Sciatic nerve (tissue), 2 donors: Measurements from ENCODE around the gene HNRNPA1. TPM values are rescaled to one million over a fixed set of nuclear protein-coding genes. Genes with fewer than 3 reads are reported as not detected.
A peak's percentile ranks its signal among the peaks of the same experiment; 100 is the strongest.
"Not testable (repeated sequence)": the region's sequence is repeated elsewhere in the genome, so short reads cannot be mapped to it uniquely, and the experiment has no call there.

Experiments
- ATAC-seq: fragments of 200-7000 bp; cut with Tn5 transposase; one replicate; pipeline ENCODE4 v1.9.1; 2020; ENCODE audit warnings: mild to moderate bottlenecking, moderate library complexity
- DNase-seq: peaks from one replicate; pipeline ENCODE4 v3.0.0-alpha.2; 2020; ENCODE audit warnings: low spot score
- intact Hi-C: fragments of 100-400 bp; cut with DNase I; formaldehyde crosslinking; loops from one replicate; pipeline ENCODE4 v1.14.2; 2022
- total RNA-seq: library from RNA; stranded (reverse); fragmentation: NEBNext Ultra II Directional; extraction: Animal tissue kit (Norgen Biotek cat#: 25700); gene quantifications from one replicate; pipeline ENCODE4 v1.2.1, GENCODE V29; 2021
- donor health status: DM: no; HTN: no; CAD: no.
- donor health status: DM: no; HTN: no; CAD: no.

HNRNPA1 gene
- 694 TPM for total RNA-seq

- intact Hi-C loops = no loop called here
- ATAC-seq (peak; percentile 96), DNase-seq (peak; percentile 95)
These were observed at the start of gene HNRNPA1 for GRCh38 chr12:54280468-54281260. Gene HNRNPA1 (plus strand): TSS chr12:54280726. CDS start chr12:54280808, 82 bp downstream.

GRCh38 chr12:54231269-54231668 is 49.3 kb upstream of the HNRNPA1 start:
- intact Hi-C loops, DNase-seq, ATAC-seq: not testable (repeated sequence)

- ATAC-seq (peak; percentile 78), DNase-seq (no peak)
- intact Hi-C loops = no loop called here
These were observed 47.7 kb upstream of the HNRNPA1 start for GRCh38 chr12:54232790-54233189.

- intact Hi-C loops = no loop called here
- DNase-seq (no peak), ATAC-seq (no peak)
These were observed 42.0 kb upstream of the HNRNPA1 start for GRCh38 chr12:54238531-54238930.

GRCh38 chr12:54239620-54240019 is 40.9 kb upstream of the HNRNPA1 start:
- intact Hi-C loops = no loop called here

GRCh38 chr12:54240129-54240528 is 40.4 kb upstream of the HNRNPA1 start:
- intact Hi-C loops = no loop called here
- ATAC-seq (no peak), DNase-seq (no peak)

More at GRCh38 chr12:54239620-54240019, 40.9 kb upstream of the HNRNPA1 start:
- DNase-seq = no peak
- ATAC-seq = no peak

- ATAC-seq = no peak
- intact Hi-C loops = no loop called here
- DNase-seq = no peak
These were observed 39.4 kb upstream of the HNRNPA1 start for GRCh38 chr12:54240971-54241588.

GRCh38 chr12:54246011-54246641 is 34.4 kb upstream of the HNRNPA1 start:
- no peak for ATAC-seq
- DNase-seq = no peak
- intact Hi-C loops = no loop called here

- DNase-seq (no peak), ATAC-seq (no peak)
- intact Hi-C loops = no loop called here
These were observed 31.0 kb upstream of the HNRNPA1 start for GRCh38 chr12:54249489-54249888.

GRCh38 chr12:54251667-54252284 is 28.8 kb upstream of the HNRNPA1 start:
- ATAC-seq (peak; percentile 53), DNase-seq (no peak)
- intact Hi-C loops = no loop called here

GRCh38 chr12:54253240-54253639 is 27.3 kb upstream of the HNRNPA1 start:
- DNase-seq (no peak), ATAC-seq (no peak)
- intact Hi-C loops = no loop called here

- no peak for DNase-seq
- intact Hi-C loops = no loop called here
- no peak for ATAC-seq
These were observed 23.2 kb upstream of the HNRNPA1 start for GRCh38 chr12:54257332-54257731.

- no peak for DNase-seq
- ATAC-seq = peak; percentile 48
- intact Hi-C loops = no loop called here
These were observed 22.3 kb upstream of the HNRNPA1 start for GRCh38 chr12:54258201-54258681.

- peak; percentile 97 for ATAC-seq
- intact Hi-C loops = no loop called here
- peak; percentile 83 for DNase-seq
These were observed 21.1 kb upstream of the HNRNPA1 start for GRCh38 chr12:54259194-54260011.

- intact Hi-C loops = no loop called here
- DNase-seq (no peak), ATAC-seq (no peak)
These were observed 18.6 kb upstream of the HNRNPA1 start for GRCh38 chr12:54261815-54262402.

- no peak for ATAC-seq
- intact Hi-C loops = no loop called here
These were observed 18.1 kb upstream of the HNRNPA1 start for GRCh38 chr12:54262403-54262925.

GRCh38 chr12:54265364-54265812 is 15.1 kb upstream of the HNRNPA1 start:
- DNase-seq = no peak
- intact Hi-C loops = no loop called here

More at GRCh38 chr12:54262403-54262925, 18.1 kb upstream of the HNRNPA1 start:
- no peak for DNase-seq

GRCh38 chr12:54266852-54267251 is 13.7 kb upstream of the HNRNPA1 start:
- DNase-seq = no peak
- ATAC-seq = no peak
- intact Hi-C loops = no loop called here

More at GRCh38 chr12:54265364-54265812, 15.1 kb upstream of the HNRNPA1 start:
- ATAC-seq = no peak
